Measurements from ENCODE around the gene CUEDC1. TPM values are rescaled to one million over a fixed set of nuclear protein-coding genes. Genes with fewer than 3 reads are reported as not detected.

The CUEDC1 gene
- total RNA-seq, 4 donors from 2014 or later = 7.5 to 14.3 (median 12.7) TPM

GRCh38 chr17:57866319-57866718 is 88.9 kb downstream of the CUEDC1 start:
- intact Hi-C loops (cut with DNase I; ENCODE audit: low total_unique reads) = no loop called here
- no peak overlapping the region for H3K4me3 ChIP-seq (ENCODE audit: low read depth, poor library complexity, severe bottlenecking)
- no peak for TF ChIP-seq POLR2A (IDR thresholded peaks at IDR 0.05)
- no peak for TF ChIP-seq CTCF (IDR thresholded peaks at IDR 0.05)
- 96 to 97% methylated on average over 10 of the region's 10 CpGs for WGBS, 2 donors
- DNase-seq (ENCODE audit: low spot score in 2 of 2) = no peak

- DNase-seq (ENCODE audit: low spot score in 2 of 2) = no peak
- intact Hi-C loops (cut with DNase I; ENCODE audit: low total_unique reads) = loop anchor here (5.0 kb wide), 1 partner anchor 133 kb away; no protein-coding TSS in a partner anchor
- TF ChIP-seq POLR2A (IDR thresholded peaks at IDR 0.05) (no peak), CTCF (IDR thresholded peaks at IDR 0.05) (no peak)
- WGBS, 2 donors = 86 to 91% methylated on average over 8 of the region's 8 CpGs
- no peak overlapping the region for H3K4me3 ChIP-seq (ENCODE audit: low read depth, poor library complexity, severe bottlenecking)
Observed at GRCh38 chr17:57864273-57864672, 90.9 kb downstream of the CUEDC1 start.

- TF ChIP-seq CTCF (IDR thresholded peaks at IDR 0.05) (no peak), POLR2A (IDR thresholded peaks at IDR 0.05) (no peak)
- intact Hi-C loops (cut with DNase I; ENCODE audit: low total_unique reads) = loop anchor here (5.0 kb wide), 1 partner anchor 134 kb away; no protein-coding TSS in a partner anchor
- WGBS, 2 donors = 78 to 81% methylated on average over 16 of the region's 16 CpGs
Observed at GRCh38 chr17:57862694-57863667, 92.2 kb downstream of the CUEDC1 start.

GRCh38 chr17:57861790-57862693 is 93.2 kb downstream of the CUEDC1 start:
- WGBS, 2 donors = 30 to 37% methylated on average over 6 to 11 of the region's 58 CpGs
- intact Hi-C loops (cut with DNase I; ENCODE audit: low total_unique reads) = loop anchor here (5.0 kb wide), 1 partner anchor 135 kb away; no protein-coding TSS in a partner anchor
- TF ChIP-seq POLR2A (IDR thresholded peaks at IDR 0.05) (no peak), CTCF (IDR thresholded peaks at IDR 0.05) (no peak)
- H3K4me3 ChIP-seq (ENCODE audit: low read depth, poor library complexity, severe bottlenecking) = peak overlapping the region; percentile 24
- peak in 1 of 2 donors; percentile 94 for DNase-seq (ENCODE audit: low spot score in 2 of 2)

More at GRCh38 chr17:57862694-57863667, 92.2 kb downstream of the CUEDC1 start:
- DNase-seq (ENCODE audit: low spot score in 2 of 2) = no peak
- no peak overlapping the region for H3K4me3 ChIP-seq (ENCODE audit: low read depth, poor library complexity, severe bottlenecking)

- TF ChIP-seq POLR2A (IDR thresholded peaks at IDR 0.05) (no peak), CTCF (IDR thresholded peaks at IDR 0.05) (no peak)
- DNase-seq (ENCODE audit: low spot score in 2 of 2) = no peak
- 2 to 3% methylated on average over 29 to 34 of the region's 34 CpGs for WGBS, 2 donors
- intact Hi-C loops (cut with DNase I; ENCODE audit: low total_unique reads) = loop anchor here (5.0 kb wide), 1 partner anchor 136 kb away; no protein-coding TSS in a partner anchor
- peak overlapping the region; percentile 24 for H3K4me3 ChIP-seq (ENCODE audit: low read depth, poor library complexity, severe bottlenecking)
Observed at GRCh38 chr17:57861000-57861789, 94.0 kb downstream of the CUEDC1 start.

Measured in lower leg skin (tissue), 4 donors.